ENCODE results near the gene MCRS1. TPM values are rescaled to one million over a fixed set of nuclear protein-coding genes. Genes with fewer than 3 reads are reported as not detected.

The MCRS1 gene
- total RNA-seq, 2 experiments from 2014 or later = 65.4 to 75.6 TPM

GRCh38 chr12:49564686-49565405 is 3.1 kb downstream of the MCRS1 start:
- POLR2A ChIA-PET = no interaction called here
- H2AFZ ChIP-seq (ENCODE audit: low read length) = no peak overlapping the region
- CTCF ChIA-PET (ENCODE audit: unreplicated experiment) = no interaction called here
- no peaks in the 10 kb centered on the region for H4K20me1 ChIP-seq (ENCODE audit: insufficient read depth, low read length)
- H3K9me2 ChIP-seq (ENCODE audit: insufficient read depth, low read length) = no peaks in the 10 kb centered on the region
- H3K4me2 ChIP-seq (ENCODE audit: low read length) = no peak overlapping the region
- peaks cover 12% of the 10 kb centered on the region for H3K4me1 ChIP-seq (ENCODE audit: insufficient read depth, low read length, poor library complexity, severe bottlenecking)
- intact Hi-C loops (cut with micrococcal nuclease; ENCODE audit: unreplicated experiment) = no loop called here
- no peak overlapping the region for H3K27ac ChIP-seq (ENCODE audit: low read depth, low read length, poor library complexity, severe bottlenecking)
- no TSS peak for BruUV-seq (replicated peaks)
- TF ChIP-seq EZH2phosphoT487 (IDR thresholded peaks at IDR 0.05; ENCODE audit: borderline replicate concordance, low read depth, low read length) = no peak
- peaks cover 56% of the 10 kb centered on the region for H3K36me3 ChIP-seq (ENCODE audit: insufficient read depth, low read length)
- no peak overlapping the region for H3K4me3 ChIP-seq (ENCODE audit: low read depth, low read length, poor library complexity, severe bottlenecking)
- no peaks in the 10 kb centered on the region for H3K9me3 ChIP-seq (ENCODE audit: low read length)
- H3K79me2 ChIP-seq (ENCODE audit: insufficient read depth, low read depth, low read length) = peaks cover 28% of the 10 kb centered on the region
- no peak for DNase-seq (ENCODE audit: low spot score)

DNA sequence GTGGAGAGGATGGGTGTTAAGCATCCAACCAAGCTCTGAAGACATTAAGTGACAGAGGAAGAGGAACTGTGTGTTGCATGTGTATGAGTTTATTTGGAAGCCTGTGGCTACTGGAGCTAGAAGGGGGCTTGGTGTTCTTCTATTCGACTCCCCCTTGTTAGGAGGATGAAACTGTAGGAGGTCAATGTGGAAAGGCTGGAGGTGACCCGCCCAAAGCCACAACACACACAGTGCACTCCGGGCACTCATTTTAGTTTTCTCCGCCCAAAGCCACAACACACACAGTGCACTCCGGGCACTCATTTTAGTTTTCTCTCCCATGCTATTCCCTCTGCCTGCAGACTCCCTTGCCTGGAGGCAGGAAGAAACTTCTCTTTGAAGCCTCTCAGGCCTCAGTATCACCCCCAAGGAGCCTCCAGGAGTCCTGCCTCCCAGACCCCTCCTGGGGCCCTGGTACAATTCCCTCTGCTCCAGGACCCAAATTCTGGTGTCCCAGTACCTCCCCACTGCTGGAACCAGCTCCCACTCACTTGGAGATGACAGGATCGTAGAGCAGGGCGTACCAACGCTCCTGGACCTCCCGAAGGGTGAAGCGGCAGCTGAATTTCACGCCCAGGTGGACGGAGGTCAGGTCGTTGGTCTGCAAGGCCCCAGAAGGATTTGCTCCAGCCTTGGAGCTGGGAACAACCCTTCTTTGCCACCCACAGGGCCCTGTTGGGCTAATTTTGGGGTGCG is 3.8 kb downstream of the MCRS1 start:
- no peaks in the 10 kb centered on the region for H3K9me3 ChIP-seq (ENCODE audit: low read length)
- H3K27ac ChIP-seq (ENCODE audit: low read depth, low read length, poor library complexity, severe bottlenecking) = no peak overlapping the region
- TF ChIP-seq, protein P1, sequence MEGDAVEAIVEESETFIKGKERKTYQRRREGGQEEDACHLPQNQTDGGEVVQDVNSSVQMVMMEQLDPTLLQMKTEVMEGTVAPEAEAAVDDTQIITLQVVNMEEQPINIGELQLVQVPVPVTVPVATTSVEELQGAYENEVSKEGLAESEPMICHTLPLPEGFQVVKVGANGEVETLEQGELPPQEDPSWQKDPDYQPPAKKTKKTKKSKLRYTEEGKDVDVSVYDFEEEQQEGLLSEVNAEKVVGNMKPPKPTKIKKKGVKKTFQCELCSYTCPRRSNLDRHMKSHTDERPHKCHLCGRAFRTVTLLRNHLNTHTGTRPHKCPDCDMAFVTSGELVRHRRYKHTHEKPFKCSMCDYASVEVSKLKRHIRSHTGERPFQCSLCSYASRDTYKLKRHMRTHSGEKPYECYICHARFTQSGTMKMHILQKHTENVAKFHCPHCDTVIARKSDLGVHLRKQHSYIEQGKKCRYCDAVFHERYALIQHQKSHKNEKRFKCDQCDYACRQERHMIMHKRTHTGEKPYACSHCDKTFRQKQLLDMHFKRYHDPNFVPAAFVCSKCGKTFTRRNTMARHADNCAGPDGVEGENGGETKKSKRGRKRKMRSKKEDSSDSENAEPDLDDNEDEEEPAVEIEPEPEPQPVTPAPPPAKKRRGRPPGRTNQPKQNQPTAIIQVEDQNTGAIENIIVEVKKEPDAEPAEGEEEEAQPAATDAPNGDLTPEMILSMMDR (conservative IDR thresholded peaks at IDR 0.05; ENCODE audit: low read length) = no peak
- TF ChIP-seq EZH2phosphoT487 (IDR thresholded peaks at IDR 0.05; ENCODE audit: borderline replicate concordance, low read depth, low read length) = no peak
- H3K36me3 ChIP-seq (ENCODE audit: insufficient read depth, low read length) = peaks cover 63% of the 10 kb centered on the region
- DNase-seq (ENCODE audit: low spot score) = no peak
- no TSS peak for BruUV-seq (replicated peaks)
- H2AFZ ChIP-seq (ENCODE audit: low read length) = no peak overlapping the region
- no peak overlapping the region for H3K4me3 ChIP-seq (ENCODE audit: low read depth, low read length, poor library complexity, severe bottlenecking)
- intact Hi-C loops (cut with micrococcal nuclease; ENCODE audit: unreplicated experiment) = no loop called here
- no peaks in the 10 kb centered on the region for H3K9me2 ChIP-seq (ENCODE audit: insufficient read depth, low read length)
- peaks cover 11% of the 10 kb centered on the region for H3K4me1 ChIP-seq (ENCODE audit: insufficient read depth, low read length, poor library complexity, severe bottlenecking)
- POLR2A ChIA-PET = interaction anchor here (0.6 kb wide), 1 partner anchor 72 kb away, joined by 3 read pairs; no protein-coding TSS in a partner anchor
- CTCF ChIA-PET (ENCODE audit: unreplicated experiment) = no interaction called here
- H4K20me1 ChIP-seq (ENCODE audit: insufficient read depth, low read length) = no peaks in the 10 kb centered on the region
- peaks cover 22% of the 10 kb centered on the region for H3K79me2 ChIP-seq (ENCODE audit: insufficient read depth, low read depth, low read length)
- H3K4me2 ChIP-seq (ENCODE audit: low read length) = no peak overlapping the region

DNA sequence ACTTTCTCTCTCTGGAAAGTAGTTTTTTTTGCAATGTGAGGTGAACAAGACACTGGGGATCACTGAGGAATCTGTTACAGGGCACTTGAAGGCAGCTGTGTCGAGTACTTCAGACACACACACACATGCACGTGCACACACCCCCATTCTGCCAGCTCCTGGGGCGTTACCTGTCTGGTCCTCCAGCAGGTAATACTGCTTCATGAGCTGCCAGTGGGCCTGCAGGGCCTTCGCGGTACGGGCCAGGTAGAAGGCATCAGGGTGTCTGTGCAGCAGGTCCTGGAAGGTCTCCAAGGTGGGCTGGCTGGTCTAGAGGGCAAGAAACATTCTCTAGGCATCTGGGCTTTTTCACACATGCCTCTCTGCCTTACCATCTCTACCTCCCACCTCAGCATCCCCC is 5.1 kb downstream of the MCRS1 start:
- no peak overlapping the region for H3K27ac ChIP-seq (ENCODE audit: low read depth, low read length, poor library complexity, severe bottlenecking)
- no peaks in the 10 kb centered on the region for H3K9me2 ChIP-seq (ENCODE audit: insufficient read depth, low read length)
- intact Hi-C loops (cut with micrococcal nuclease; ENCODE audit: unreplicated experiment) = no loop called here
- TF ChIP-seq, protein P1 (conservative IDR thresholded peaks at IDR 0.05; ENCODE audit: low read length) = no peak
- no peak for TF ChIP-seq EZH2phosphoT487 (IDR thresholded peaks at IDR 0.05; ENCODE audit: borderline replicate concordance, low read depth, low read length)
- no TSS peak for BruUV-seq (replicated peaks)
- no peak overlapping the region for H2AFZ ChIP-seq (ENCODE audit: low read length)
- H3K36me3 ChIP-seq (ENCODE audit: insufficient read depth, low read length) = peaks cover 73% of the 10 kb centered on the region
- ChIA-PET CTCF (ENCODE audit: unreplicated experiment) (no interaction called here), POLR2A (interaction anchor here (0.8 to 1.7 kb wide), 3 partner anchors 10 to 12 kb away, joined by 3 to 4 read pairs (median 3); no protein-coding TSS in a partner anchor)
- peaks cover 8% of the 10 kb centered on the region for H3K4me1 ChIP-seq (ENCODE audit: insufficient read depth, low read length, poor library complexity, severe bottlenecking)
- peaks cover 12% of the 10 kb centered on the region for H3K79me2 ChIP-seq (ENCODE audit: insufficient read depth, low read depth, low read length)
- H3K4me2 ChIP-seq (ENCODE audit: low read length) = no peak overlapping the region
- no peaks in the 10 kb centered on the region for H4K20me1 ChIP-seq (ENCODE audit: insufficient read depth, low read length)
- H3K9me3 ChIP-seq (ENCODE audit: low read length) = no peaks in the 10 kb centered on the region
- no peak overlapping the region for H3K4me3 ChIP-seq (ENCODE audit: low read depth, low read length, poor library complexity, severe bottlenecking)
- no peak for DNase-seq (ENCODE audit: low spot score)

Measured in OCI-LY7 (cell line).